GM18498 (cell line): Measurements from ENCODE around the gene UNC80.

Source experiments
- ATAC-seq: cut with Tn5 transposase; IDR thresholded peaks from one replicate; pipeline ENCODE4 v1.9.1; 2021; ENCODE audit warnings: mild to moderate bottlenecking, moderate library complexity; ENCODE audit not compliant: unreplicated experiment

UNC80 gene

GRCh38 chr2:209908511-209908910 lies 136.9 kb downstream of the UNC80 start:
- no peak for ATAC-seq

GRCh38 chr2:209911486-209911885 lies 139.9 kb downstream of the UNC80 start:
- no peak for ATAC-seq

GRCh38 chr2:209913786-209914345 lies 142.2 kb downstream of the UNC80 start:
- no peak for ATAC-seq

DNA sequence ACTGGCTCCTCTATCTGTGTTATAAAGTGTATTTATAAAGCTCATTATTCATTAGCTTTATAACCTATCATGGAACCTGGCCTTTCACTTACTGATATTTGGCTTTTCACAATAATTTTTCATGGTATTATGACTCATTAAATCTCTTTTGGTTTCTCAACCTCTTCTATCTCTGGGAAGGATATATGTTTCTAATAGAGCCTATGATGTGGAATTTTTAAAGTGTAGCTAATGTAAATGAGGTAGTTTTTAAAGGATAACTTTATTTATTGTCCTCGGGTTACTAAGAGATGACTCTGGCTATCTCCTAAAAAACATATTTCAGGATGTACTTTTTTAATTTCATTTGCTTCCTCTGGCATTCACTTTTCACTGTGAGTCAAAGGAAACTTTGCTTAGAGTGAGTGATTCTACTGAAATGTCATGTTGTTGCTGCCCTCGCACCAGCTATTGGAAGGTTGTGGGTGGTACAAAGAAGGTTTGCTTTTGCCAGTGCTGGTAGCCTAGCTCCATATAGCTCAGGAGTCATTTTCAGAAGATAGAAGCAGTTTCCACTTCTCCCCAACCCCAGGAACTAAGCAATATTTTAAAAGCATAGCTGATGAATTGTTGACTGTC lies 145.6 kb downstream of the UNC80 start:
- ATAC-seq = no peak

DNA sequence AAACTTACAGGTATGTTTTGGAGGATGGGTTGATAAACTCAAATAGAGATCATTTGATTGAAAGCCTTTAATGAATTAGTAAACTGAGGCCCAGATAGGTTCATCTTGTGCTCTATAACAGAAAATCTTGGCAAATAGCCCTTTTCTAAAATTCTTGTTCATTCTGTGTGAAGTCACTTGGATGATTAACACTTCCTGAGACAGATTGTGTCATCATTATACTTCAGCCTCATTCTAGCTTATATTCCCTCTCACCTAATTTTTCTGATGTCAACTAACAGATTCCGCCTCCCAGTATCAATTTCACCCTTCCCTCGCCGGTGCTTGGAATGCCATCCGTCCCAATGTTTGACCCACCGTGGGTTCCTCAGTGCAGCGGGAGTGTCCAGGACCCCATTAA lies 146.6 kb downstream of the UNC80 start:
- no peak for ATAC-seq

- ATAC-seq = no peak
These were observed 150.5 kb downstream of the UNC80 start for GRCh38 chr2:209922116-209922515.

GRCh38 chr2:209929369-209929768 lies 157.7 kb downstream of the UNC80 start:
- no peak for ATAC-seq

DNA sequence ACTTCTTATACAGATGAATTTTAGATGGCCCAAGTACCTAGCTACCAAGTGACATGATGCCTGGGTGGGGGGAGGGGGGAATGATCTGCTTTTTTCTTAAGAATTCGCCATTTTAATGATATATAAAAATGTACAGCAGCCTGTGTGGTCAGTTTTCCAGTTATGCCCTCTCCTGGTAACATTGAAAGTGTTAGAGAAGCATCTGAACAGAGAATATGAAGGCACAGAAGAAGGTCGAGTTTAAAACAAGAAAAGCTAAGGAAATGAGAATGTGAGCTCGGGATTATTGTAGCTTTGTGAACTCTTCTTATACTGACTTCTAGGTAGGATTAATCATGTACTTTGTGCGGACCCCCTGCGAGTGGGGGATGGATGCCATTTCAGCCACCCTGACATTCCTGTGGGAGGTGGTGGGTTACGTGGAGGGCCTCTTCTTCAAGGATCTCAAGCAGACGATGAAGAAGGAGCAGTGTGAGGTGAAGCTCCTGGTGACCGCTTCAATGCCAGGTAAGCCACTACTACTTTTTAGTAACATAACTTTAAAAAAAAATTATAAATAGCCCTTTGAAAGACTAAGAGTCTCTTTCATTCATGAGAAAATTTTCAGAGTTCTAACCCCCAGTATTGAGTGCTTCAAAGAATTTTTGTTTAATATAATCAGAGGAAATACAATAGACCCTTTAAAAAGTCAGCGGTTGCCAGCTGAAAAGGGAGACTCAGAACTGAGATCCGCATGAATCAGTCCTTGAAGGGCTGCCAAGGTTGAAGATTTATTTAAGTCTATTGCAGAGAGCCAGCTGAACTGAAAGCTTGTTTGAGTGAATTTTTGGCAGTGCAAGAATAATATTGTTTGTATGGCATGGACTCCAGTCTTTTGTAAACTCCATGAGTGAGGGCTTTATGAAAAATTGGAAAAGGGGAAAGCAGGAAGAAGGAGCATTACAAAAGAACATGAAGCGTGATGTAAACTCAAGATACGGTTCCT lies 162.2 kb downstream of the UNC80 start:
- no peak for ATAC-seq

- peak; percentile 79 for ATAC-seq
These were observed 164.6 kb downstream of the UNC80 start for GRCh38 chr2:209936106-209936666.

DNA sequence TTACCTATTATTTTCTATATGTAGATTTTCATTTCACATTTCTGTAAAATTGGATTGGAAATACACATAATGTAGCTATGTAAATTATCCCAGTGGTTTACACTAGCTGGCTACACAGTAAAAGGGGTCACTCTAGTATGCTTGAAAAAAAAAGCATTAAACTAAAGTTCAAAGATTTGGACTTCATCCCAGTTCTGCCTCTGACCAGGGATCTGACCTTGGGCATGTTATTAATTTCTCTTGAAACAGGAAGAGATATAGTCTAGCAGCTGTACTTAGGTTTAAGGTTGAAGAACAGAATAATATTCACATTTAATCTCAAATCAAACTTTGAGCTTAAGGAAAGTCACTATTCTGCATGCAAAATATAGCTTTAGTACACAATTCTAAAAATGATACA lies 166.3 kb downstream of the UNC80 start:
- ATAC-seq = no peak

- no peak for ATAC-seq
These were observed 167.3 kb downstream of the UNC80 start for GRCh38 chr2:209938906-209939305.

GRCh38 chr2:209940936-209941335 lies 169.3 kb downstream of the UNC80 start:
- no peak for ATAC-seq

- no peak for ATAC-seq
These were observed 170.8 kb downstream of the UNC80 start for GRCh38 chr2:209942426-209942825.

DNA sequence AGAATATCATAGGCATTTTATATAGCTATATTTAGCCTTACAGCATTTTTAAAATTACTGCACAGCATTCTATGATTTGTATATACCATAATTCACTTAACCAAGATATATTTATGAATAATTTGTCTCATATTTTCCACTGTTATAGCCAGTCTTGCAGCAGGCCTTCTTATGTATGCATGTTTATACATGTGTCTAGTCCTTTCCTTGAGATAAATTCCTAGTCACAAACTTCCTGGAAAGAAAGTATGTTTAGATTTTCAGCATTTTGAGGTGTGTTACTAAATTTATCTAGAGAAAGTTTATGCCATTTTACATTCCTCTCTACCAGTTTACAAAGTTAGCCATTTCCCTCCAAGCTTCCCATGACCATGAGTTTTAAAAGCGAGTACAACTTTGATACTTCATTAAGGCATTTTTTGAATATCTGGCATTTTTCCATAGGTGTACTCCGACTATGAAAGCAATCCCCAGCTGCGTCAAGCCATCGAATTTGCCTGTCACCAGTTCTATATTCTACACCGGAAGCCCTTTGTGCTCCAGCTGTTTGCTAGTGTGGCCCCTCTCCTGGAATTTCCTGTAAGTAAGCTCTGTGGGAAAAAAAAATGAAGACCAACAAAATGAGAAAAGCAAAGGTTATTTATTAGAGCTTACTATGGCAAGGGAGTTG lies 171.4 kb downstream of the UNC80 start:
- ATAC-seq = no peak

DNA sequence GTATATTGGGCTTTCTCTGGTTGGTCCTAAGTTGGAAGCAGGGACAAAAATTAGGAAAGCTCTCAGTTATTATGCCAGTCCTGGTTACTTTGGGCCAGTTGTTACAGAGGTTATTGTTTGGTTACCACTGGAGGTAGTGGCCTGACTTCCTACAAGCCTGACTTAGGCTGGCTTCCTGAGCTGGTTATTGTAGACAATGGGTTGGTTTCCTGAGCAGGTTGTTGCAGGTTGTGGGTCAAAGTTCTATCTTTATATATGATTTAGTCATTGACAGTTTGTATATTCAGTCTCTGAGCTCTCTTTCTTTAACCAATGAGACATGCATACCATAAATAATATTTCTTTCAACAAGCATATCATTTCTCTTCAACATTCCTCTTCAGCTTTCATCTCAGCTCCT lies 172.1 kb downstream of the UNC80 start:
- ATAC-seq = no peak

- no peak for ATAC-seq
These were observed 174.9 kb downstream of the UNC80 start for GRCh38 chr2:209946539-209946938.

DNA sequence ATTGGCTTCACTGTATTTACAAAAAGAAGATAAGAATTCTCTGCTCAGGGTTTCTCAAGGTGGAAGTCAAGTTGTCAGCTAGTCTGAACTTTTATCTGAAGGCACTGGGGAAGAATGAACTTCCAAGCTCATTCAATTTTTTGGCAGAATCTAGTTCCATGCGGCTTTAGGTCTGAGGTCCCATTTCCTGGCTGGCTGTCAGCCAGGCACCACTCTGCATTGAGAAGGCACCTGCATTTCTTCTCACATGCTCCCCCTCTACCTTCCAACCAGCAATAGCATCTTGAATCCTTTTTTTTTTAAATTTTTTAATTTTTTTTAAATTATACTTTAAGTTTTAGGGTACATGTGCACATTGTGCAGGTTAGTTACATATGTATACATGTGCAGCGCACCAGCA lies 184.6 kb downstream of the UNC80 start:
- no peak for ATAC-seq

- no peak for ATAC-seq
These were observed 186.4 kb downstream of the UNC80 start for GRCh38 chr2:209958016-209958415.

DNA sequence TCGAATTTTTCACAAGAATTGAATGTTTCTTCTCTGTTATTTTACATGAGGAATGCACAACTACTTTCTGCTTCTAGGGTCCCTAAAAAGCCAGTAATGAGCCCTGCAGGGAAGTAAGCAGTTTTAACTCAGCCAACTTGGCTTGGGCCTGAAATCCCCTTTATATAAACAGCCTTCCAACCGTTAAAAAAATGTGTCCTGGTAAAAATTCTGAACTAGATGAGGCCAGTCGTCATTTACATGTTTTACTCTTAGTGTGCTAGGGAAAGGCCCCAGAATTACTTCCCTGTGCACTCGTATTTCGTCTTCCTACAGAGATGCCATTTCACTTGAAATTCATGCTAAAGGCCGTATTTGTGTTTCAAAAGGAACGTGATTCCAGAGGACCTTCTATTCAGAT lies 188.4 kb downstream of the UNC80 start:
- no peak for ATAC-seq

- peak; percentile 97 for ATAC-seq
These were observed 189.3 kb downstream of the UNC80 start for GRCh38 chr2:209960676-209961630.
